H9 (cell line): ENCODE data around the gene C20orf202. TPM values are rescaled to one million over a fixed set of nuclear protein-coding genes. Genes with fewer than 3 reads are reported as not detected.

Experiments
- DNase-seq: peaks from one replicate; pipeline ENCODE4 v3.0.0-alpha.2; 2017
- H2AFZ ChIP-seq: one replicate; pipeline ENCODE4 v1.6.1; 2013; ENCODE audit warnings: mild to moderate bottlenecking, low read length, control low read depth, moderate library complexity
- H2AK5ac ChIP-seq: 2 replicates; pipeline ENCODE4 v1.6.1; 2013; ENCODE audit warnings: low read length, control low read depth, mixed read lengths; ENCODE audit not compliant: insufficient read length
- H2BK120ac ChIP-seq: one replicate; pipeline ENCODE4 v1.6.1; 2013; ENCODE audit warnings: low read depth, mild to moderate bottlenecking, low read length, control low read depth, inconsistent platforms; ENCODE audit not compliant: poor library complexity, severe bottlenecking
- H2BK12ac ChIP-seq: 2 replicates; pipeline ENCODE4 v1.6.1; 2013; ENCODE audit warnings: low read length, control low read depth, mixed read lengths, low read depth; ENCODE audit not compliant: insufficient read length
- H2BK15ac ChIP-seq: 2 replicates; pipeline ENCODE4 v1.6.1; 2013; ENCODE audit warnings: low read depth, low read length, control low read depth
- H2BK20ac ChIP-seq: one replicate; pipeline ENCODE4 v1.6.1; 2013; ENCODE audit warnings: low read depth, mild to moderate bottlenecking, low read length, control low read depth, inconsistent platforms; ENCODE audit not compliant: poor library complexity, severe bottlenecking
- H2BK5ac ChIP-seq: 2 replicates; pipeline ENCODE4 v1.6.1; 2013; ENCODE audit warnings: low read length, control low read depth, mixed read lengths; ENCODE audit not compliant: insufficient read length
- H3K14ac ChIP-seq: 2 replicates; pipeline ENCODE4 v1.6.1; 2013; ENCODE audit warnings: low read length, control low read depth; ENCODE audit not compliant: insufficient read depth
- H3K18ac ChIP-seq: 2 replicates; pipeline ENCODE4 v1.6.1; 2013; ENCODE audit warnings: low read depth, mild to moderate bottlenecking, mixed read lengths, low read length, control low read depth; ENCODE audit not compliant: insufficient read length
- H3K23ac ChIP-seq: 2 replicates; pipeline ENCODE4 v1.6.1; 2013; ENCODE audit warnings: low read length, control low read depth, mixed read lengths, low read depth; ENCODE audit not compliant: insufficient read length
- H3K23me2 ChIP-seq: 2 replicates; pipeline ENCODE4 v1.6.1; 2013; ENCODE audit warnings: low read depth, mild to moderate bottlenecking, mixed read lengths, low read length, control low read depth; ENCODE audit not compliant: insufficient read length, poor library complexity, severe bottlenecking
- H3K27ac ChIP-seq: 2 replicates; pipeline ENCODE4 v1.5.1; 2013; ENCODE audit warnings: low read length, control low read depth, mixed read lengths, low read depth; ENCODE audit not compliant: insufficient read length
- H3K27me3 ChIP-seq: 2 replicates; pipeline ENCODE4 v1.6.1; 2013; ENCODE audit warnings: low read length, control low read depth, inconsistent platforms; ENCODE audit not compliant: insufficient read depth
- H3K4ac ChIP-seq: 2 replicates; pipeline ENCODE4 v1.6.1; 2013; ENCODE audit warnings: low read depth, mild to moderate bottlenecking, control low read depth, inconsistent platforms, low read length, moderate library complexity
- H3K4me1 ChIP-seq: 2 replicates; pipeline ENCODE4 v1.6.1; 2013; ENCODE audit warnings: low read length, control low read depth, inconsistent platforms; ENCODE audit not compliant: insufficient read depth
- H3K4me2 ChIP-seq: 2 replicates; pipeline ENCODE4 v1.6.1; 2013; ENCODE audit warnings: low read length, control low read depth, mixed read lengths; ENCODE audit not compliant: insufficient read length, insufficient read depth
- H3K56ac ChIP-seq: 2 replicates; pipeline ENCODE4 v1.6.1; 2013; ENCODE audit warnings: low read depth, mild to moderate bottlenecking, mixed read lengths, low read length, control low read depth; ENCODE audit not compliant: insufficient read length
- H3K79me1 ChIP-seq: 2 replicates; pipeline ENCODE4 v1.6.1; 2013; ENCODE audit warnings: low read depth, mild to moderate bottlenecking, moderate library complexity, low read length, control low read depth, inconsistent platforms; ENCODE audit not compliant: insufficient read depth, poor library complexity, severe bottlenecking
- H3K79me2 ChIP-seq: 2 replicates; pipeline ENCODE4 v1.6.1; 2013; ENCODE audit warnings: low read length, control low read depth, inconsistent platforms; ENCODE audit not compliant: insufficient read depth
- H3K9ac ChIP-seq: 2 replicates; pipeline ENCODE4 v1.6.1; 2013; ENCODE audit warnings: low read length, control low read depth, mixed read lengths; ENCODE audit not compliant: insufficient read length; ENCODE audit errors: extremely low read depth
- H3K9me3 ChIP-seq: one replicate; pipeline ENCODE4 v1.6.1; 2013; ENCODE audit warnings: low read depth, low read length, inconsistent platforms; ENCODE audit not compliant: control insufficient read depth
- H3T11ph ChIP-seq: one replicate; pipeline ENCODE4 v1.6.1; 2013; ENCODE audit warnings: mild to moderate bottlenecking, low read length, control low read depth, inconsistent platforms
- H4K20me1 ChIP-seq: one replicate; pipeline ENCODE4 v1.6.1; 2013; ENCODE audit not compliant: control insufficient read depth, insufficient read length, insufficient read depth
- H4K5ac ChIP-seq: 2 replicates; pipeline ENCODE4 v1.6.1; 2013; ENCODE audit warnings: low read depth, mild to moderate bottlenecking, mixed read lengths, low read length, control low read depth; ENCODE audit not compliant: insufficient read length
- H4K8ac ChIP-seq: replicated peaks from 2 replicates; pipeline ENCODE4 v1.6.1; 2013; ENCODE audit warnings: low read length, control low read depth, mixed read lengths, low read depth; ENCODE audit not compliant: insufficient read length
- H4K91ac ChIP-seq: 2 replicates; pipeline ENCODE4 v1.6.1; 2013; ENCODE audit warnings: low read depth, mild to moderate bottlenecking, moderate library complexity, mixed read lengths, low read length, control low read depth; ENCODE audit not compliant: insufficient read length
- H3K27ac Mint-ChIP-seq, 3 experiments: 2 replicates in 2 of 3; 3 replicates in 1 of 3; pipeline ENCODE4 v1.8.0; 2020 to 2021; ENCODE audit warnings: mixed read lengths in 3 of 3, mild to moderate bottlenecking in 1 of 3, moderate library complexity in 1 of 3
- H3K27me3 Mint-ChIP-seq: 2 replicates; pipeline ENCODE4 v1.8.0; 2021; ENCODE audit warnings: low read depth, mild to moderate bottlenecking, moderate library complexity, mixed read lengths
- H3K36me3 Mint-ChIP-seq, 3 experiments: 2 replicates in 2 of 3; 3 replicates in 1 of 3; pipeline ENCODE4 v1.8.0; 2020 to 2021; ENCODE audit warnings: low read depth in 3 of 3, mixed read lengths in 3 of 3; ENCODE audit not compliant: insufficient read depth in 1 of 3
- H3K4me1 Mint-ChIP-seq, 2 experiments: 2 replicates each; pipeline ENCODE4 v1.8.0; 2020; ENCODE audit warnings: mixed read lengths in 2 of 2
- H3K4me3 Mint-ChIP-seq, 2 experiments: 2 replicates in 1 of 2; 3 replicates in 1 of 2; pipeline ENCODE4 v1.8.0; 2020 to 2021; ENCODE audit warnings: mild to moderate bottlenecking in 2 of 2, mixed read lengths in 2 of 2, moderate library complexity in 1 of 2
- H3K9me3 Mint-ChIP-seq, 2 experiments: 2 replicates in 1 of 2; 3 replicates in 1 of 2; pipeline ENCODE4 v1.8.0; 2020; ENCODE audit warnings: mild to moderate bottlenecking in 2 of 2, mixed read lengths in 2 of 2, moderate library complexity in 1 of 2
- WGBS: extraction: QIAGEN DNeasy Blood & Tissue Kit; methylation state at CpG from one replicate; pipeline ENCODE4 v1.1.7; 2013; ENCODE audit warnings: missing lambda C conversion rate, low lambda C conversion rate, mixed read lengths; ENCODE audit not compliant: insufficient read length; ENCODE audit errors: extremely low coverage; 5-methylcytosine and 5-hydroxymethylcytosine counted together
- total RNA-seq: library from RNA; stranded (reverse); gene quantifications from 2 replicates; pipeline ENCODE4 v1.2.1, GENCODE V29; 2021
- TF ChIP-seq, protein P1 (sequence below): fragments of 200-600 bp; sonication (generic); conservative IDR thresholded peaks from 3 replicates; pipeline ENCODE4 v1.8.0; 2021; ENCODE audit warnings: antibody characterized with exemption, mild to moderate bottlenecking

The C20orf202 gene
- total RNA-seq, 1 experiment from 2014 or later = 0.13 TPM

DNA sequence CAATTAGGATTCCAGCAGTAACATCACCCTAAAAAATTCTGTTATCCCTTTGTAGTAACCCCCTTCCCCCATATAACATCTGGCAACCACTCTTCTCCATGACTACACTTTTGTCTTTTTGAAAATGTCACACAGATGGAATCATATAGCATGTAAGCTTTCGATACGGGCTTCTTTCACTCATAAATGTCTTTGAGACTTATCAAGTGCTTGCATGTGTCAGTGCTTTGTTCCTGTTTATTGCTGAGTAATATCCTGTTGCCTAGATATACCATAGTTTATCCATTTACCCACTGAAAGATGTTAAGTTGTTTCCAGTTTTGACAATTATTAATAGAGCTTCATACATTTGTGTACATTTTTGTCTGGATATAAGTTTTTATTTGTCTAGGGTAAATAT is 52.4 kb downstream of the C20orf202 start:
- no peak overlapping the region for H3K4me3 Mint-ChIP-seq
- Histone ChIP-seq H2BK20ac (no peak overlapping the region), H2AK5ac (no peak overlapping the region), H3K14ac (no peak overlapping the region), H3K9me3 (no peaks in the 10 kb centered on the region), H2AFZ (no peak overlapping the region), H3K4me2 (no peak overlapping the region), H3K23ac (no peak overlapping the region), H3K79me1 (no peaks in the 10 kb centered on the region), H3K18ac (no peak overlapping the region), H4K91ac (no peak overlapping the region), H3K4me1 (no peaks in the 10 kb centered on the region), H3T11ph (no peak overlapping the region), H3K27ac (no peak overlapping the region), H3K23me2 (no peaks in the 10 kb centered on the region), H4K20me1 (no peaks in the 10 kb centered on the region), H3K4ac (no peak overlapping the region), H3K9ac (no peak overlapping the region), H3K56ac (no peak overlapping the region), H4K5ac (no peak overlapping the region), H3K27me3 (no peaks in the 10 kb centered on the region), H2BK5ac (no peak overlapping the region), H2BK12ac (no peak overlapping the region), H3K79me2 (no peaks in the 10 kb centered on the region), H2BK15ac (no peak overlapping the region), H2BK120ac (no peak overlapping the region), H4K8ac (no peak overlapping the region)
- H3K27me3 Mint-ChIP-seq = peaks cover 19% of the 10 kb centered on the region
- TF ChIP-seq, protein P1, sequence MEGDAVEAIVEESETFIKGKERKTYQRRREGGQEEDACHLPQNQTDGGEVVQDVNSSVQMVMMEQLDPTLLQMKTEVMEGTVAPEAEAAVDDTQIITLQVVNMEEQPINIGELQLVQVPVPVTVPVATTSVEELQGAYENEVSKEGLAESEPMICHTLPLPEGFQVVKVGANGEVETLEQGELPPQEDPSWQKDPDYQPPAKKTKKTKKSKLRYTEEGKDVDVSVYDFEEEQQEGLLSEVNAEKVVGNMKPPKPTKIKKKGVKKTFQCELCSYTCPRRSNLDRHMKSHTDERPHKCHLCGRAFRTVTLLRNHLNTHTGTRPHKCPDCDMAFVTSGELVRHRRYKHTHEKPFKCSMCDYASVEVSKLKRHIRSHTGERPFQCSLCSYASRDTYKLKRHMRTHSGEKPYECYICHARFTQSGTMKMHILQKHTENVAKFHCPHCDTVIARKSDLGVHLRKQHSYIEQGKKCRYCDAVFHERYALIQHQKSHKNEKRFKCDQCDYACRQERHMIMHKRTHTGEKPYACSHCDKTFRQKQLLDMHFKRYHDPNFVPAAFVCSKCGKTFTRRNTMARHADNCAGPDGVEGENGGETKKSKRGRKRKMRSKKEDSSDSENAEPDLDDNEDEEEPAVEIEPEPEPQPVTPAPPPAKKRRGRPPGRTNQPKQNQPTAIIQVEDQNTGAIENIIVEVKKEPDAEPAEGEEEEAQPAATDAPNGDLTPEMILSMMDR = no peak
- peaks cover 3 to 4% of the 10 kb centered on the region in 2 experiments; a peak in 3 of 5 replicates for H3K9me3 Mint-ChIP-seq
- DNase-seq = no peak
- peaks cover 0 to 4% (median 0%) of the 10 kb centered on the region in 3 experiments; a peak in 1 of 7 replicates for H3K36me3 Mint-ChIP-seq
- no peak overlapping the region for H3K27ac Mint-ChIP-seq
- peaks cover 0 to 7% of the 10 kb centered on the region in 2 experiments; a peak in 1 of 4 replicates for H3K4me1 Mint-ChIP-seq
- no CpG with 5 or more reads among the region's 2 CpGs for WGBS

Other genes with a start within 250 kb of the C20orf202 start
- gene RSPO4, start 201.1 kb upstream of the C20orf202 start, total RNA-seq = 5.0 and 6.7 TPM in 2 replicates
- 90.8 and 93.9 TPM in 2 replicates for gene PSMF1, start 84.9 kb upstream of the C20orf202 start, total RNA-seq
- gene TMEM74B, start 18.5 kb upstream of the C20orf202 start, total RNA-seq = 4.9 and 6.2 TPM in 2 replicates
- not detected in 2 replicates for gene RAD21L1, start 22.6 kb downstream of the C20orf202 start, total RNA-seq
- 1.8 TPM in 2 replicates for gene SNPH, start 62.8 kb downstream of the C20orf202 start, total RNA-seq
- gene SDCBP2, start 125.7 kb downstream of the C20orf202 start, total RNA-seq = 1.9 and 3.1 TPM in 2 replicates
- gene FKBP1A, start 189.6 kb downstream of the C20orf202 start, total RNA-seq = 196 and 210 TPM in 2 replicates